Left ventricle myocardium inferior (tissue), 1 donor: Measurements from ENCODE around the gene FOXG1. TPM values are rescaled to one million over a fixed set of nuclear protein-coding genes. Genes with fewer than 3 reads are reported as not detected.

Experiments
- DNase-seq: peaks from one replicate; pipeline ENCODE4 v3.0.0-alpha.2; 2020
- H3K27ac ChIP-seq: fragments of 200-600 bp; replicated peaks from 2 replicates; pipeline ENCODE4 v1.8.0; 2021
- H3K27me3 ChIP-seq: fragments of 200-600 bp; 2 replicates; pipeline ENCODE4 v1.8.0; 2021; ENCODE audit warnings: low read depth
- H3K36me3 ChIP-seq: fragments of 200-600 bp; 2 replicates; pipeline ENCODE4 v1.8.0; 2021
- H3K4me1 ChIP-seq: fragments of 200-600 bp; 2 replicates; pipeline ENCODE4 v1.8.0; 2021
- H3K4me3 ChIP-seq: fragments of 200-600 bp; 2 replicates; pipeline ENCODE4 v1.8.0; 2021; ENCODE audit warnings: mild to moderate bottlenecking, moderate library complexity
- H3K9me3 ChIP-seq: fragments of 200-600 bp; replicated peaks from 2 replicates; pipeline ENCODE4 v1.8.0; 2021
- CTCF ChIP-seq: fragments of 200-600 bp; IDR thresholded peaks from 2 replicates; pipeline ENCODE4 v1.8.0; 2021; ENCODE audit warnings: antibody characterized with exemption, mild to moderate bottlenecking, borderline replicate concordance
- intact Hi-C: fragments of 100-400 bp; cut with micrococcal nuclease; formaldehyde crosslinking; loops from one replicate; pipeline ENCODE4 v1.11.0; 2022
- total RNA-seq: library from RNA; stranded (reverse); fragmentation: NEBNext Ultra II Directional; extraction: Animal tissue kit (Norgen Biotek cat#: 25700); gene quantifications from one replicate; pipeline ENCODE4 v1.2.1, GENCODE V29; 2021
- donor health status: DM: no; HTN: yes; CAD: no; lungs with severe emphysema.

Gene FOXG1
- total RNA-seq, 1 donor from 2014 or later = not detected

GRCh38 chr14:28777471-28778137 lies 11.0 kb downstream of the FOXG1 start:
- Histone ChIP-seq H3K36me3 (no peaks in the 10 kb centered on the region), H3K27me3 (peaks cover 100% of the 10 kb centered on the region), H3K4me1 (no peaks in the 10 kb centered on the region), H3K9me3 (no peaks in the 10 kb centered on the region), H3K27ac (no peak overlapping the region), H3K4me3 (no peak overlapping the region)
- intact Hi-C loops = no loop called here
- DNase-seq = no peak
- no peak for TF ChIP-seq CTCF

- no peaks in the 10 kb centered on the region for H3K9me3 ChIP-seq
- TF ChIP-seq CTCF = no peak
- no peaks in the 10 kb centered on the region for H3K36me3 ChIP-seq
- H3K27me3 ChIP-seq = peaks cover 100% of the 10 kb centered on the region
- no peak overlapping the region for H3K4me3 ChIP-seq
- intact Hi-C loops = no loop called here
- no peaks in the 10 kb centered on the region for H3K4me1 ChIP-seq
- H3K27ac ChIP-seq = no peak overlapping the region
- no peak for DNase-seq
Observed at GRCh38 chr14:28778138-28779117, 11.8 kb downstream of the FOXG1 start.

- no peak for DNase-seq
- TF ChIP-seq CTCF = no peak
- intact Hi-C loops = no loop called here
- Histone ChIP-seq H3K36me3 (no peaks in the 10 kb centered on the region), H3K9me3 (no peaks in the 10 kb centered on the region), H3K27me3 (peaks cover 100% of the 10 kb centered on the region), H3K4me3 (no peak overlapping the region), H3K4me1 (no peaks in the 10 kb centered on the region), H3K27ac (no peak overlapping the region)
Observed at GRCh38 chr14:28779456-28779855, 12.9 kb downstream of the FOXG1 start.

- intact Hi-C loops = no loop called here
- Histone ChIP-seq H3K36me3 (no peaks in the 10 kb centered on the region), H3K9me3 (no peaks in the 10 kb centered on the region), H3K4me1 (peaks cover 12% of the 10 kb centered on the region), H3K27ac (no peak overlapping the region), H3K27me3 (peaks cover 100% of the 10 kb centered on the region), H3K4me3 (no peak overlapping the region)
- TF ChIP-seq CTCF = no peak
- no peak for DNase-seq
Observed at GRCh38 chr14:28780843-28781820, 14.5 kb downstream of the FOXG1 start.

GRCh38 chr14:28782301-28782700 lies 15.7 kb downstream of the FOXG1 start:
- H3K36me3 ChIP-seq = no peaks in the 10 kb centered on the region
- no peak overlapping the region for H3K4me3 ChIP-seq
- H3K9me3 ChIP-seq = no peaks in the 10 kb centered on the region
- no peak for TF ChIP-seq CTCF
- H3K27me3 ChIP-seq = peaks cover 100% of the 10 kb centered on the region
- DNase-seq = no peak
- intact Hi-C loops = no loop called here
- peaks cover 12% of the 10 kb centered on the region for H3K4me1 ChIP-seq
- H3K27ac ChIP-seq = no peak overlapping the region
